ENCODE measurements around the gene RARRES1.

RARRES1 gene

GRCh38 chr3:158763421-158763820 lies 31.2 kb upstream of the RARRES1 start:
- no peak for DNase-seq

GRCh38 chr3:158762701-158763100 lies 30.4 kb upstream of the RARRES1 start:
- DNase-seq = no peak

- no peak for DNase-seq
These were observed 29.1 kb upstream of the RARRES1 start for GRCh38 chr3:158761350-158761749.

- no peak for DNase-seq
These were observed 23.2 kb upstream of the RARRES1 start for GRCh38 chr3:158755421-158755820.

GRCh38 chr3:158753854-158754253 lies 21.6 kb upstream of the RARRES1 start:
- no peak for DNase-seq

GRCh38 chr3:158751316-158751715 lies 19.1 kb upstream of the RARRES1 start:
- no peak for DNase-seq

GRCh38 chr3:158750016-158750415 lies 17.8 kb upstream of the RARRES1 start:
- no peak for DNase-seq

- no peak for DNase-seq
These were observed 17.3 kb upstream of the RARRES1 start for GRCh38 chr3:158749526-158749925.

- DNase-seq = no peak
These were observed 16.1 kb upstream of the RARRES1 start for GRCh38 chr3:158748237-158748828.

GRCh38 chr3:158747417-158747816 lies 15.2 kb upstream of the RARRES1 start:
- DNase-seq = no peak

- DNase-seq = no peak
These were observed 13.3 kb upstream of the RARRES1 start for GRCh38 chr3:158745551-158745950.

GRCh38 chr3:158744567-158745288 lies 12.5 kb upstream of the RARRES1 start:
- DNase-seq = no peak

- no peak for DNase-seq
These were observed 11.7 kb upstream of the RARRES1 start for GRCh38 chr3:158743664-158744566.

- DNase-seq = no peak
These were observed 10.8 kb upstream of the RARRES1 start for GRCh38 chr3:158742871-158743663.

- no peak for DNase-seq
These were observed 7.4 kb upstream of the RARRES1 start for GRCh38 chr3:158739661-158740060.

- DNase-seq = no peak
These were observed 6.8 kb upstream of the RARRES1 start for GRCh38 chr3:158739078-158739477.

GRCh38 chr3:158738653-158739052 lies 6.4 kb upstream of the RARRES1 start:
- DNase-seq = no peak

- no peak for DNase-seq
These were observed 5.8 kb upstream of the RARRES1 start for GRCh38 chr3:158737976-158738615.

GRCh38 chr3:158737410-158737809 lies 5.2 kb upstream of the RARRES1 start:
- no peak for DNase-seq

- no peak for DNase-seq
These were observed 3.2 kb upstream of the RARRES1 start for GRCh38 chr3:158735296-158736033.

- no peak for DNase-seq
These were observed 1.4 kb upstream of the RARRES1 start for GRCh38 chr3:158733656-158734055.

GRCh38 chr3:158732856-158733200 lies 571 bp upstream of the RARRES1 start:
- DNase-seq = no peak
